GM12878 (cell line): ENCODE data around the gene KDM2A. TPM values are rescaled to one million over a fixed set of nuclear protein-coding genes. Genes with fewer than 3 reads are reported as not detected.

ENCODE experiments used
- ATAC-seq: fragments of 200-7000 bp; cut with Tn5 transposase; 3 replicates; pipeline ENCODE4 v1.9.1; 2020; ENCODE audit warnings: mild to moderate bottlenecking, moderate library complexity
- BruUV-seq: library from RNA; stranded (reverse); fragments of 400-500 nt; replicated peaks from 2 replicates; lab custom pipeline; 2021; lab: Mats Ljungman, UMichigan
- CTCF ChIA-PET: fragments of 300-600 bp; sonication (Branson Sonifier 250); formaldehyde crosslinking; extraction: SDS; loops from one replicate; lab custom pipeline; 2021; ENCODE audit warnings: inconsistent platforms; lab: Yijun Ruan, JAX
- POLR2A ChIA-PET: fragments of 350-600 bp; formaldehyde crosslinking; extraction: SDS; loops from one replicate; lab custom pipeline; 2021; ENCODE audit warnings: inconsistent platforms; lab: Charles Lee
- RAD21 ChIA-PET: fragments of 300-600 bp; sonication (Branson Sonifier 250); formaldehyde crosslinking; loops from one replicate; lab custom pipeline; 2023; ENCODE audit warnings: antibody characterized with exemption; ENCODE audit not compliant: unreplicated experiment; lab: Charles Lee
- SMC1A ChIA-PET: fragments of 300-600 bp; sonication (Branson Sonifier 250); formaldehyde crosslinking; loops from one replicate; lab custom pipeline; 2023; ENCODE audit not compliant: unreplicated experiment, uncharacterized antibody; lab: Charles Lee
- DNase-seq: peaks from one replicate; pipeline ENCODE4 v3.0.0-alpha.2; 2011; ENCODE audit warnings: low read depth, low spot score
- FAIRE-seq: peaks from 3 replicates; lab custom pipeline; 2011; peaks lifted over from hg19 to GRCh38; lab: Jason Lieb, UNC
- H2AFZ ChIP-seq: 2 replicates; pipeline ENCODE4 v1.6.0; 2011; ENCODE audit warnings: low read depth, low read length, control low read depth; ENCODE audit not compliant: control insufficient read depth
- H3K27ac ChIP-seq: 2 replicates; pipeline ENCODE4 v1.5.1; 2011; ENCODE audit warnings: control low read depth; ENCODE audit not compliant: control insufficient read depth, insufficient read depth
- H3K27me3 ChIP-seq, 2 experiments: replicated peaks in 1 of 2; 2 replicates each; pipeline versions ENCODE4 v1.6.0 to v1.6.1; 2011; ENCODE audit warnings: low read length in 1 of 2; ENCODE audit not compliant: control insufficient read depth in 2 of 2, insufficient read depth in 2 of 2
- H3K36me3 ChIP-seq, 2 experiments: 2 replicates each; pipeline ENCODE4 v1.5.1; 2011; ENCODE audit warnings: low read length in 1 of 2; ENCODE audit not compliant: control insufficient read depth in 2 of 2, insufficient read depth in 2 of 2
- H3K4me1 ChIP-seq: 2 replicates; pipeline ENCODE4 v1.6.1; 2011; ENCODE audit warnings: mild to moderate bottlenecking, low read length, moderate library complexity, mixed read lengths; ENCODE audit not compliant: control insufficient read depth, insufficient read depth
- H3K4me2 ChIP-seq: 2 replicates; pipeline ENCODE4 v1.6.0; 2011; ENCODE audit warnings: control low read depth; ENCODE audit not compliant: control insufficient read depth, insufficient read depth
- H3K4me3 ChIP-seq: fragments of 200-600 bp; sonication (generic); 2 replicates; pipeline ENCODE4 v1.5.1; 2016
- H3K79me2 ChIP-seq: 2 replicates; pipeline ENCODE4 v1.6.0; 2011; ENCODE audit warnings: low read length; ENCODE audit not compliant: control insufficient read depth, insufficient read depth
- H3K9ac ChIP-seq: 2 replicates; pipeline ENCODE4 v1.8.0; 2011; ENCODE audit warnings: low read length, control low read depth, mixed read lengths; ENCODE audit not compliant: control insufficient read depth, insufficient read depth
- H3K9me3 ChIP-seq: replicated peaks from 3 replicates; pipeline ENCODE4 v1.5.1; 2011; ENCODE audit warnings: mild to moderate bottlenecking, low read length; ENCODE audit not compliant: control insufficient read depth, insufficient read depth
- H4K20me1 ChIP-seq: 2 replicates; pipeline ENCODE4 v1.6.0; 2011; ENCODE audit not compliant: control insufficient read depth, insufficient read depth
- BCL3 ChIP-seq: IDR thresholded peaks from 2 replicates; pipeline ENCODE4 v1.6.1; 2011; ENCODE audit warnings: borderline replicate concordance, low read depth, mild to moderate bottlenecking, moderate library complexity, low read length; ENCODE audit not compliant: insufficient read depth, poor library complexity, severe bottlenecking
- ZNF217 ChIP-seq: fragments of 450-650 bp; IDR thresholded peaks from 2 replicates; pipeline ENCODE4 v1.6.1; 2017; ENCODE audit warnings: antibody characterized with exemption, mild to moderate bottlenecking
- in situ Hi-C: fragments of 300-500 bp; cut with MboI; formaldehyde crosslinking; loops from 9 replicates; pipeline ENCODE4 v1.14.3; 2018; ENCODE audit warnings: mixed read lengths
- intact Hi-C: fragments of 100-400 bp; cut with micrococcal nuclease; formaldehyde crosslinking; loops from one replicate; pipeline ENCODE4 v1.14.2; 2022; ENCODE audit not compliant: unreplicated experiment
- polyA plus RNA-seq, 11 experiments: library from polyadenylated mRNA; depleted of rRNA in 4 of 11; unstranded in 6 of 11; stranded (reverse) in 5 of 11; fragments of >200 nt; fragmentation: Nextera tagmentation in 4 of 11; fragmentation: Illumina TruSeq in 1 of 11; extraction: Ambion mirVana in 4 of 11; extraction: Trizol in 1 of 11; gene quantifications; 1 replicate in 1 of 11; 2 replicates in 10 of 11; pipeline versions ENCODE4 v1.2.1 to v1.2.3, GENCODE V29; 2011 to 2016; ENCODE audit warnings: inconsistent platforms in 2 of 11, missing spikeins in 2 of 11, low read depth in 1 of 11
- total RNA-seq, 4 experiments: library from RNA; depleted of rRNA in 3 of 4; stranded (reverse); fragments of >200 nt in 3 of 4; fragmentation: Illumina TruSeq in 1 of 4; extraction: Trizol in 1 of 4; gene quantifications; 2 replicates each; pipeline versions ENCODE4 v1.2.1 to v1.2.3, GENCODE V29; 2013 to 2021

The KDM2A gene
- total and polyA plus RNA-seq, 10 of the 15 experiments (the other 5 are each of a cell fraction or from before 2014, with no cell fraction given), result 10.5 to 69.3 (median 41.6) TPM

DNA sequence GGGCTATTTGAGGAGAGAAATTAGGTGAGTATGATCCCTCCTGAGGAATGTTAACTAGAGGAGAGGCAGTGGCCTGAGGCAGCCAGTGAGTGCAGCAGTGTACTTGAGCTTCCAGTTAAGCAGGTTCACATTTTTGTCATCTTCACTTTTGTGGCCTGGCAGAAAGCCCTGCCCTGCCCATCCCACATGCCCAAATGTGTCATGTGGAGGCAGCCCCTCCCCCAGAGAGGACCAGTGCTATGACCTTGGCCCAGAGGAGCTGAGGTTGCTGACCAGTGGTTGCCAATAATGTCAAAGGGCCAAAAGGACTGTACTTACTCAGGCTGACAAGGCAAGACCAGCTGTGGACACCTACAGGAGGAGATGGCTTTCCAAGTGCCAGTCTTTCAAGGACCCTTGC is 129.6 kb downstream of the KDM2A start:
- no peak overlapping the region for H3K4me2 ChIP-seq

More for the DNA sequence above, 129.6 kb downstream of the KDM2A start:
- CTCF ChIA-PET, result no interaction called here
- Histone ChIP-seq H4K20me1 (peaks cover 7% of the 10 kb centered on the region), H3K4me1 (no peaks in the 10 kb centered on the region), H3K27ac (no peak overlapping the region), H3K36me3 (peaks cover 50 to 71% of the 10 kb centered on the region in 2 experiments)
- no peak for DNase-seq
- POLR2A ChIA-PET, result no interaction called here
- intact Hi-C loops (loop anchor here (10.0 kb wide), 1 partner anchor 164 kb away; no protein-coding TSS in a partner anchor), in situ Hi-C loops (no loop called here)
- RAD21 ChIA-PET, result interaction anchor here (0.6 kb wide), 1 partner anchor 76 kb away, joined by 3 read pairs; no protein-coding TSS in a partner anchor
- no peak for FAIRE-seq
- SMC1A ChIA-PET, result no interaction called here
- TF ChIP-seq ZNF217, result no peak
- TF ChIP-seq BCL3, result peak; percentile 48
- TF ChIP-seq, all 136 proteins: peak for 1
- no peak for ATAC-seq
- H3K79me2 ChIP-seq, result peaks cover 16% of the 10 kb centered on the region
- no peaks in the 10 kb centered on the region for H3K27me3 ChIP-seq
- H3K9me3 ChIP-seq, result no peaks in the 10 kb centered on the region
- no TSS peak for BruUV-seq
- no peak overlapping the region for H2AFZ ChIP-seq
- H3K4me3 ChIP-seq, result no peak overlapping the region
- H3K9ac ChIP-seq, result no peak overlapping the region
